HS-27A (cell line): ENCODE results near the gene HAP1.

Experiments
- DNase-seq: peaks from one replicate; pipeline ENCODE4 v3.0.0-alpha.2; 2012; ENCODE audit warnings: low read depth, missing footprints

HAP1 gene

DNA sequence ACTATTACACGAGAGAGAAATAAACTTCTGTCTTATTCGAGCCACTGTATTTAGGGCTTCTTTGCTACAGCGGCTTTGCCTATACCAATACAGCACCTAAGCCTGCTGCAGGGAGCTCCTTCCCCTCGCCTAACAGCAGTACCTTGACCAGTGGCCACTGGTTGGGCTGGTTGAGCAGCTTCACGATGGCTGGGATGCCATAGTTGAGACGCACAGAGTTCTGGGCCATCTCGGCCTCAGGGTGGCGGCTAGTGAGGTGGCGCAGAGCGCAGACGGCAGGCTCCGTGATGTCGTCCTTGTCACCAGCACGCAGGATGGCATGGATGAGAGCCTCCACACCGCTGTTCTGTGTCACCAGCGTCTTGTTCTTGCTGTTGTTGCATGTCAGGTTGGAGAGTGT is 28.4 kb upstream of the HAP1 start:
- no peak for DNase-seq

DNA sequence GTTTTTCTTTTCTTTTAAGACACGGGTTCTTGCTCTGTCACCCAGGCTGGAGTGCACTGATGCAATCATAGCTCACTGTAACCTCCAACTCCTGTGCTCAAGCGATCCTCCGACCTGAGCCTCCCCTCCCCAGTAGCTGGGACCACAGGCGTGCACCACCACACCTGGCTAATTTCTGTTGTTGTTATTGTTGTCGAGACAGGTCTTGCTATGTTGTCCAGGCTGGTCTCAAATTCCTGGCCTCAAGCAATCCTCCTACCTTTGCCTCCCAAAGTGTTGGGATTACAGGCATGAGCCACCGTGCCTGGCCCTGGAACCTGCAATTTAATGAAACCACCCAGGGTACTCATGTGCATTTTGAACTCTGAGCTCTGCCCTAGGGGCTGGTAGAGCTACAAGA is 27.9 kb upstream of the HAP1 start:
- no peak for DNase-seq

GRCh38 chr17:41760878-41761277 is 26.4 kb upstream of the HAP1 start:
- no peak for DNase-seq

DNA sequence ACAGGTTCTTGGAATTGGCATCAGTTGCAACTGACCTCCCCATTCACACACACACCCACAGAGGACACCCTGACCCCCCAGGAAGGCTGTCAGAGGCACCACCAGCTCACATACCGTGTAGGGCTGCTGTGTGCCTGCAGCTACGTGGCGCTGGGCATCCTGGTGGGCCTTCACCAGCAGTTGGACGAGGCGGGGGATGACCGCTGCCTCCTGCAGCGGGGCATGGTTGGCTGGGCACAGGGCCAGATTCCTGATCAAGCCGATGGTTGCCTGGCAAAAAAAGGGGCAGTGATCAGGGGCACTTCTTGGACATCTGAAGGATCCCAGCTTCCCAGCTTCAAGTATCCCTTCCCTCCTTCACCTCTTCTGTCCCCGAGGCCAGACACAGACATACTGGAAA is 24.2 kb upstream of the HAP1 start:
- no peak for DNase-seq

GRCh38 chr17:41754066-41754465 is 19.6 kb upstream of the HAP1 start:
- no peak for DNase-seq

- DNase-seq: no peak
Observed at GRCh38 chr17:41751288-41751687, 16.8 kb upstream of the HAP1 start.

DNA sequence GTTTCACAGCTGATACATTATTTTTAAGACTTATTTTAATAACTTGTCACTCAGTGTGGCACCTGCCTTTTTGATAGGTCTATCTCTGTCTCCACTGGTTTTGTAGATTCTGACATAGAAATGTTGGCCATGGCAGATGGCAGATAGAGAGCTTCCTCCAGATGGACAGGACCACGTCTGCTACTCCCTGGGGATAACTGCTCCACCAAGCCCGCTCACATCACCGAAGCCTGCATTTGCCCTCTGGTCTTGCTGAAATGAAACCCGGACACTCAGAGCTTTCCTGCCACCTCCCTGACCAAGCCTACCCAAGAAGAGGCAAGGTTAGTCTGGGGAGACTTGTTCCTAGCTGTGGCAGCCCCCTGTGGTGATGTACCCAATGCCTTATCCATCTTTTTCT is 16.4 kb upstream of the HAP1 start:
- DNase-seq: no peak

DNA sequence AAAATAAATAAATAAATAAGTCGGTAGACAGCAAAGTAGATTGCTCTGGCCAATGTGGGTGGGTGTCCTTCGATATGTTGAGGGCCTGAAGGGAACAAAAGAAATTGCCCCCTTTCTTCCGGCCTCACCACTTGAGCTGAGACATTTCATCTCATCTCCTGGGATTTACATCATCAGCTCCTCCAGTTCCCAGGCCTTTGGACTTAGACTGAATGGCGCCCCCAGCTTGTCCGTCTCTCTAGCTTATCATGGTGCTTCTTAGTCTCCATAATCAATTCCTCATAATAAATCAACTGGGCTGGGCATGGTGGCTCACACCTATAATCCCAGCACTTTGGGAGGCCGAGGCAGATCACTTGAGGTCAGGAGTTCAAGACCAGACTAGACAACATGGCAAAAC is 13.8 kb upstream of the HAP1 start:
- DNase-seq: no peak

DNA sequence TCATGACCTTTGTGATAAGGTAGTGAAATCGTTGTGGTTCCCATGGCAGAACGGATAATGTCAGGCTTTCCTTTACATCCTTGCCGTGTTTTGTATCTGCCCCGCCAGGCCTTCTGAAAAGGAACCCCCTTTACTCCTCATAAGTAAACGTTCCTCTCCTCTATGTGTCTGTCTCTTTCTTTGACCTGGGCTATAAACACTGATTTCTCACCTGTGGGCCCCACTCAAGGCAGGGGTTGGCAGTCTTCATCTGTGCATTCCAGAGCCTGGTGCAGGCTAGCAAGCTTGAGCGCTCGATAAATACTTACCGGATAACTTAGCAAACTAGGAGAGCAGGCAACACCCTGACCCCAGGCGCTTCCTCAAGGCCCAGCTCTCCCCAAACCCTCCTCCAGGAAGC is 7.3 kb upstream of the HAP1 start:
- no peak for DNase-seq

- no peak for DNase-seq
Observed at GRCh38 chr17:41740506-41740905, 6.1 kb upstream of the HAP1 start.

GRCh38 chr17:41739661-41740352 is 5.4 kb upstream of the HAP1 start:
- DNase-seq: no peak

GRCh38 chr17:41738801-41739112 is 4.3 kb upstream of the HAP1 start:
- DNase-seq: no peak

GRCh38 chr17:41738077-41738800 is 3.8 kb upstream of the HAP1 start:
- DNase-seq: peak; percentile 8

- no peak for DNase-seq
Observed at GRCh38 chr17:41737680-41738023, 3.2 kb upstream of the HAP1 start.

DNA sequence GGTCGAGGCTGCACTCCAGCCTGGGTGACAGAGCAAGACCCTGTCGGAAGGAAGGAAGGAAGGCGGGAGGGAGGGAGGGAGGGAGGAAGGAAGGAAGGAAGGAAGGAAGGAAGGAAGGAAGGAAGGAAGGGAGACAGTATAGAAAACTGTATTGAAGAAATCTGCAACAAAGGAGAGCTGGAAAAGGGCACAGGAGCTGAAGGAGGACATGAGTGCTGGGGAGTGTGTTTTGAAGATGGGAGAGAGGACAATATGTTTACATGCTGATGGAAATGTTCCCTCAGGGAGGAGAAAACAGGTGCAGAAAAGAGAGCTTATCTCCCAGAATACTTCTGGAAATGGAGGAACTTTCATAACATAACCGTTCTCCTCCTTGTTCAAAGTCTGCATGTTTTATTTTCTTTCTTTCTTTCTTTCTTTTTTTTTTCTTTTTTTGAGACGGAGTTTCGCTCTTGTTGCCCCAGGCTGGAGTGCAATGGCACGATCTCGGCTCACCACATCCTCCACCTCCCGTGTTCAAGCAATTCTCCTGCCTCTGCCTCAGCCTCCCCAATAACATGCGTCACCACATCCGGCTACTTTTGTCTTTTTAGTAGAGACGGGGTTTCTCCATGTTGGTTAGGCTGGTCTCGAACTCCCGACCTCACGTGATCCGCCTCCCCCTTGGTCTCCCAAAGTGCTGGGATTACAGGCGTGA is 2.7 kb upstream of the HAP1 start:
- no peak for DNase-seq

- DNase-seq: no peak
Observed at GRCh38 chr17:41735744-41736143, 1.3 kb upstream of the HAP1 start.

- no peak for DNase-seq
Observed at GRCh38 chr17:41734949-41735313, 488 bp upstream of the HAP1 start.

DNA sequence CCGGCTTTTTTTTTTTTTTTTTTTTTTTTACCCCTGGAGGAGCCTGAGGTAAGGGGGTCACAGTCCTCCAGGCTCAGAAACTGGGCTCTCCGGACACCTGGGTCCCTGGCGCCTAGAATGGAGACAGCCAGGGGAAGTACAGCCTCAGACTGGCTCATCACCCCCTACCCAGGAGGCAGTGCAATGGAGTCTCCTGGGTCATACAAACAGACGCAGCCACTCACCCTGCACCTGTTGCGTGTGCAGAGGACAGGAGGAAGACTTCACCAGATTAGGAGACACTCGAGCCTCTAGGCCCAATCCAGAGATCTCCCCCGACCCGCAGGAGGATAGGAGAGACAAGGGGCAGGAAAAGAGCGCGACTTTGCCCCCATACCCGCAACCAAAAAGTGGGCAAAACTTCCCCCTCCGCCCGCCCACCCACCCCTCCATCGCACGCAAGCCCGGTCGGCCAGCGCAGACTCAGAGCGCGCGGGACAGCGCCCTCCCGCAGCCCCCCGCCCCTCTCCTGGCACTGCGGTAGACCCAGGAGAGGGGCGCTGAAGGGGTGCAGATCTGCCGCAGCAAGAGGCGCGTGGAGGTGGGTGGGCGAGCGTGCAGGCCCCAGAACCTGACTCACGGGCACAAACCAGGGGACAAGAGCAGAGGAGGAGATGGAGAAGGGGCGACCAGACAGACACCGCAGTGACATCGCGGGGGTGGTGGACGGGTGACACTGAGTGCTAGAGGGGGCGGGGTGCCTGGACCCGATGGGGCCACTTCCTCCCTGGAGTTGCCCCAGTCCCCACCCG is 900 bp downstream of the HAP1 start:
- no peak for DNase-seq

- no peak for DNase-seq
Observed at GRCh38 chr17:41731836-41732235, 2.6 kb downstream of the HAP1 start.

DNA sequence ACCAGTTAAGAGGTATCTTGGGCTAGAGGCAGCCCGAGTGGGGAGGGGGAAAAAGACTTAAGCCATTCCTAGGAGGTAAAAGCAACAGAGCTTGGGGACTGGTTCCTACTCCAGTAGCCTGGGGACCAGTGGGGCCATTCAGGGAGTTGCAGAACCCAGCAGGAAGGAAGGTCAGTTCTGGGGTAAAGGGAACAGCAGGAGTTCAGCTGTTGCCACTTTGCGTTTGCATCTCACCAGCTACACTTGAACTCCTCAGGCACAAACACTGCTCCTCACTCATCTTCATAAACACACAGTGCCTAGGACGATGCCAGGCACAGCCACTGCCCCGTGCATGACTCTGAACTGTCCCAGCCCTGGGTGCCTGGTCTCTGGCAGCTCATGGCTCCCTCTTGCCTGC is 4.0 kb downstream of the HAP1 start:
- no peak for DNase-seq

GRCh38 chr17:41728056-41728455 is 6.4 kb downstream of the HAP1 start:
- DNase-seq: no peak

- DNase-seq: no peak
Observed at GRCh38 chr17:41725134-41725533, 9.3 kb downstream of the HAP1 start.

GRCh38 chr17:41724476-41725050 is 9.9 kb downstream of the HAP1 start:
- DNase-seq: no peak
